ENCODE data around the gene TMTC4. TPM values are rescaled to one million over a fixed set of nuclear protein-coding genes. Genes with fewer than 3 reads are reported as not detected.

The TMTC4 gene
- total RNA-seq, 1 experiment from 2014 or later = 28.1 TPM

DNA sequence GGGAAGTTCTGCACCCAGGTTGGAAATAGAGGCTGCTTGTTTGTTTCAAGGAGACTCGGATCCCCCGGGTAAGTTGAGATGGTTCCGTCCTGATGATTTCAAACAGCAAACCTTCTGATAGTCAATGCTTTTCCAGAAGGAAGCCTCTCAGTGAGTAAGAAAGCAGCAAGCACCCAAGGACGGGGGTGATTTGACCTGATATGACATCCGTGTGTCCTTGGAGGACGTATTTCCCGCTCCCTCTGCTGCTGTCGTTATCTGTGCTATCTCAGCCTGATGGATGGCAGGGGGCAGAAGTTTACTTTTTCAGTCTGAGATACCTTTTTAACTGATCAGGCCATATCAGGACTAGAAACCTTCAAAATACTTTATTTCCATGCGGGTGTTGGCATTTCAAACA, 80.3 kb downstream of the TMTC4 start:
- H3K4me2 ChIP-seq (ENCODE audit: insufficient read depth, insufficient read length, low read length) = no peak overlapping the region
- no peaks in the 10 kb centered on the region for H3K9me3 ChIP-seq (ENCODE audit: control insufficient read depth, low read depth, low read length)
- no peak overlapping the region for H3K18ac ChIP-seq (ENCODE audit: insufficient read length, low read depth, low read length)
- H3K23ac ChIP-seq (ENCODE audit: insufficient read length, low read depth, low read length) = no peak overlapping the region
- no peaks in the 10 kb centered on the region for H3K79me2 ChIP-seq (ENCODE audit: insufficient read depth, low read length)
- no peak overlapping the region for H2AFZ ChIP-seq (ENCODE audit: low read length)
- TF ChIP-seq, protein P1, sequence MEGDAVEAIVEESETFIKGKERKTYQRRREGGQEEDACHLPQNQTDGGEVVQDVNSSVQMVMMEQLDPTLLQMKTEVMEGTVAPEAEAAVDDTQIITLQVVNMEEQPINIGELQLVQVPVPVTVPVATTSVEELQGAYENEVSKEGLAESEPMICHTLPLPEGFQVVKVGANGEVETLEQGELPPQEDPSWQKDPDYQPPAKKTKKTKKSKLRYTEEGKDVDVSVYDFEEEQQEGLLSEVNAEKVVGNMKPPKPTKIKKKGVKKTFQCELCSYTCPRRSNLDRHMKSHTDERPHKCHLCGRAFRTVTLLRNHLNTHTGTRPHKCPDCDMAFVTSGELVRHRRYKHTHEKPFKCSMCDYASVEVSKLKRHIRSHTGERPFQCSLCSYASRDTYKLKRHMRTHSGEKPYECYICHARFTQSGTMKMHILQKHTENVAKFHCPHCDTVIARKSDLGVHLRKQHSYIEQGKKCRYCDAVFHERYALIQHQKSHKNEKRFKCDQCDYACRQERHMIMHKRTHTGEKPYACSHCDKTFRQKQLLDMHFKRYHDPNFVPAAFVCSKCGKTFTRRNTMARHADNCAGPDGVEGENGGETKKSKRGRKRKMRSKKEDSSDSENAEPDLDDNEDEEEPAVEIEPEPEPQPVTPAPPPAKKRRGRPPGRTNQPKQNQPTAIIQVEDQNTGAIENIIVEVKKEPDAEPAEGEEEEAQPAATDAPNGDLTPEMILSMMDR (conservative IDR thresholded peaks at IDR 0.05) = no peak
- Mint-ChIP-seq H3K27ac (no peak overlapping the region), H3K9me3 (no peaks in the 10 kb centered on the region; a peak in 1 of 5 replicates), H3K36me3 (ENCODE audit: insufficient read depth in 1 of 3, low read depth in 3 of 3) (no peaks in the 10 kb centered on the region; a peak in 1 of 7 replicates), H3K27me3 (ENCODE audit: low read depth) (peaks cover 11% of the 10 kb centered on the region), H3K4me3 (no peak overlapping the region), H3K4me1 (peaks cover 0 to 2% of the 10 kb centered on the region in 2 experiments; a peak in 2 of 4 replicates)
- H2BK5ac ChIP-seq (ENCODE audit: insufficient read length, low read length) = no peak overlapping the region
- no peak overlapping the region for H2AK5ac ChIP-seq (ENCODE audit: insufficient read length, low read length)
- no peak overlapping the region for H2BK15ac ChIP-seq (ENCODE audit: low read depth, low read length)
- H4K5ac ChIP-seq (ENCODE audit: insufficient read length, low read depth, low read length) = no peak overlapping the region
- WGBS (ENCODE audit: extremely low coverage, insufficient read length, low lambda C conversion rate) = no CpG with 5 or more reads among the region's 9 CpGs
- no peak overlapping the region for H3K27ac ChIP-seq (ENCODE audit: insufficient read length, low read depth, low read length)
- H4K20me1 ChIP-seq (ENCODE audit: control insufficient read depth, insufficient read depth, insufficient read length) = no peaks in the 10 kb centered on the region
- no peak overlapping the region for H4K91ac ChIP-seq (ENCODE audit: insufficient read length, low read depth, low read length)
- H3K27me3 ChIP-seq (ENCODE audit: insufficient read depth, low read length) = no peaks in the 10 kb centered on the region; the same call in 1 of the 2 replicates
- H3K23me2 ChIP-seq (ENCODE audit: insufficient read length, low read depth, low read length, poor library complexity, severe bottlenecking) = no peaks in the 10 kb centered on the region
- no peak overlapping the region for H3T11ph ChIP-seq (ENCODE audit: low read length)
- H3K4ac ChIP-seq (ENCODE audit: low read depth, low read length) = no peak overlapping the region
- no peak overlapping the region for H3K9ac ChIP-seq (ENCODE audit: extremely low read depth, insufficient read length, low read length)
- H3K4me1 ChIP-seq (ENCODE audit: insufficient read depth, low read length) = no peaks in the 10 kb centered on the region
- no peak overlapping the region for H2BK20ac ChIP-seq (ENCODE audit: low read depth, low read length, poor library complexity, severe bottlenecking)
- H2BK120ac ChIP-seq (ENCODE audit: low read depth, low read length, poor library complexity, severe bottlenecking) = no peak overlapping the region
- H4K8ac ChIP-seq (replicated peaks; ENCODE audit: insufficient read length, low read depth, low read length) = no peak overlapping the region
- no peak overlapping the region for H3K56ac ChIP-seq (ENCODE audit: insufficient read length, low read depth, low read length)
- no peak overlapping the region for H3K14ac ChIP-seq (ENCODE audit: insufficient read depth, low read length)
- no peaks in the 10 kb centered on the region for H3K79me1 ChIP-seq (ENCODE audit: insufficient read depth, low read depth, low read length, poor library complexity, severe bottlenecking)
- no peak overlapping the region for H2BK12ac ChIP-seq (ENCODE audit: insufficient read length, low read depth, low read length)
- DNase-seq = no peak
